Daoy (cell line): ENCODE measurements around the gene TSPYL4. TPM values are rescaled to one million over a fixed set of nuclear protein-coding genes. Genes with fewer than 3 reads are reported as not detected.

ENCODE experiments used
- DNase-seq: peaks from one replicate; pipeline ENCODE4 v3.0.0-alpha.2; 2015; ENCODE audit warnings: low read depth
- total RNA-seq: library from RNA; depleted of rRNA; stranded (reverse); fragments of >200 nt; shearing (Covaris generic); gene quantifications from 2 replicates; pipeline ENCODE4 v1.2.3, GENCODE V29; 2014

TSPYL4 gene
- total RNA-seq, 1 experiment from 2014 or later: 7.6 TPM

GRCh38 chr6:116271149-116271708 lies 17.4 kb upstream of the TSPYL4 start:
- DNase-seq: no peak

- DNase-seq: peak; percentile 58
Measured at GRCh38 chr6:116268589-116269293, 14.9 kb upstream of the TSPYL4 start.

DNA sequence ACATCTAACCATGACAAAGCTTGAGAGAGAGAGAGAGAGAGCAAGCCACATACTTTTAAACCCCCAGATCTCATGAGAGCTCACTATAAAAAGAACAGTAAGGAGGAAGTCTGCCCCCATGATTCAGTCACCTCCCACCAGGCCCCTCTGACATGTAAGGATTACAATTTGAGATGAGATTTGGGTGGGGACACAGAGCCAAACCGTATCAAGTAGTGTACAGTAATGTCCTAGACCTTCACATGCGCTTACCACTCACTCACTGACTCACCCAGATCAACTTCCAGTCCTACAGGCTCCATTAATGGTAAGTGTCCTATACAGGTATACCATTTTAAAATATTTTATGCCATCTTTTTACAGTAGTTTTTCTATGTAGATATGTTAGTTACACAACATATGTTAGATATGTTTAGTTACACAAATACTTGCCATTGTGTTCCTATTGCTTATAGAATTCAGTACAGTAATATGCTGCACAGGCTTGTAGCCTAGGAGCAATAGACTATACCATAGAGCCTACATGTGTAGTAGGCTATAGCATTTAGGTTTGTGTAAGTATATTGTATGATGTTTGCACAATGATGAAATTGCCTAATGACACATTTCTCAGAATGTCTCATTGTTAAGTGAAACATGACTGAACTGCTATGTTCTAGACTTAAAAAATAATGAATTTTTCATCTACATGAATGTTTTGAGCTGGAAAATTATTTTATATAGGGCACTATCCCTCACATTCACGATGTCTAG lies 14.1 kb upstream of the TSPYL4 start:
- DNase-seq: no peak

- no peak for DNase-seq
Measured at GRCh38 chr6:116266803-116267202, 12.9 kb upstream of the TSPYL4 start.

DNA sequence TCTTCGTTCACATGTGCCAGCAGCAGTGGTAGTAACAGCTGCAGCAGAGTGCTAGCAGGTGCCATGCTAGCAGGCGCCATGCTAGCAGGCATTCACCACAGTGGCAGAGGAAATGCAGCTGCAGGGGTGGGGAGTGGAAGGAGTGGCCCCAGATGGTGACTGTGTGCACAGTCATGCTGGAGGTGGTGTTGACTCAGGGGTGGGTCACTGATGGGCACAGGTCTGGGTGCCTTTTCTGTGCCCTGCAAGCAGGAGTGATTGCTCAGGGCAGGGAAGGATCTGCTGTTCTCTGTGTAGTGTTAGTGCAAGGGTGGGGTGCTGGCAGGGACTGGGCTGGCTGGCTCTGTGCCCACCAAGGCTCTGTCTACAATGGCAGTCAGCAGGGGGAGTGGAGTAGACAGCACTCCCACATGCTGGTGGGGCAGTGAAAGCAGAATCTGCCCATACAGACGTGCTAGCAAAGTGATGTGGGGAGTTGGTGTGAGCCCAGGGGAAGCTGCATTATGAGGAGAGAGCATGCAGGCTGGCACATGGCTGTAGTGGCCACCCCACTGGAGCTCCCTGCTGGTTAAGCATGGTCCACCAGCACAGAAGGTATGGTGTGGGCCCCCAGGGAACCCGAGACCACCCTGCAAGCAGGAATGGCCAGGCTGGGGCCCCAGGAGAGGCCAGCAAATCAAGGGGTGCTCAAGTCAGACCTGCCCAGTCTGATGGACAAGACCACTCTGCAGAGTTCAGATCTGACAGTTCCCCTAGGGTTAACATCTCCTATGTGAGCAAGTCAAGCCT lies 11.4 kb upstream of the TSPYL4 start:
- DNase-seq: peak; percentile 76

DNA sequence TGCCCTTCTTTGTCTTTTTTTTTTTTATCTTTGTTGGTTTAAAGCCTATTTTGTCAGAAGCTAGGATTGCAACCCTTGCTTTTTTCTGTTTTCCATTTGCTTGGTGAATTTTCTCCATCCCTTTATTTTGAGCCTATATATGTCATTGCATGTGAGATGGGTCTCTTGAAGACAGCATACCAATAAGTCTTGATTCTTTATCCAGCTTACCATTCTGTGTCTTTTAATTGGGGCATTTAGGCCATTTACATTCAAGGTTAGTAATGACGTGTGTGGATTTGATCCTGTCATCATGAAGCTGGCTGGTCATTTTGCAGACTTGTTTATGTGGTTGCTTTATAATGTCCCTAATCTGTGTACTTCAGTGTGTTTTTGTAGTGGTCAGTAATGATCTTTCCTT lies 9.5 kb upstream of the TSPYL4 start:
- DNase-seq: no peak

DNA sequence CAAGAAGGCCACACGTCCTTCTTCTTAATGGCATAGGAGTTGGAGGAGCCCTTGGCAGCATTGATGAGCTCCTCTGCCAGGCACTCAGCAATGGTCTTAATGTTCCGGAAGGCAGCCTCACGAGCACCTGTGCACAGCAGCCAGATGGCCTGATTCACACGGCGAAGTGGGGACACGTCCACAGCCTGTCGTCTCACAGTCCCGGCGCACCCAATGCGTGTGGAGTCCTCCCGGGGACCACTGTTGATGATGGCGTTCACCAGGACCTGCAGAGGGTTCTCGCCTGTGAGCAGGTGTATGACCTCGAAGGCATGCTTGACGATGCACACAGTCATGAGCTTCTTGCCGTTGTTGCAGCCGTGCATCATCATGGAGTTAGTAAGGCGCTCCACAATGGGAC lies 4.6 kb upstream of the TSPYL4 start:
- DNase-seq: no peak

DNA sequence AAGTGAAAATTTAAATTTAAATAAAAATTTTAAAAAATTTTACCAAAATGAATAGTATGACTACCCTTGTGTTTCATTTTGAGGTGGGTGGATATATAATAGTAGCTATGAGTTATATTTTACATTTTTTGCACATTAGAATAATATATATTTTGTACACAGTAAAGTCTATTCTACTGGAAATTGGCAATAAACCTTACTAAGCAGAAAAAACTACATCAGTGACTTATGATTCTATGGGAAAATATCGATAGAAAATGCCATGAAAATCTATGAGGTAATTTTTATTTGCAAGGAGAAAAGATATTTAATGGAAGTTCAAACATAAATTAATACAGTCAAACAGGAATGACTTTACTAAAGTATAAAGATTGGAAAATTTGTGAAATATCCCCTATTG lies 2.8 kb upstream of the TSPYL4 start:
- DNase-seq: no peak

DNA sequence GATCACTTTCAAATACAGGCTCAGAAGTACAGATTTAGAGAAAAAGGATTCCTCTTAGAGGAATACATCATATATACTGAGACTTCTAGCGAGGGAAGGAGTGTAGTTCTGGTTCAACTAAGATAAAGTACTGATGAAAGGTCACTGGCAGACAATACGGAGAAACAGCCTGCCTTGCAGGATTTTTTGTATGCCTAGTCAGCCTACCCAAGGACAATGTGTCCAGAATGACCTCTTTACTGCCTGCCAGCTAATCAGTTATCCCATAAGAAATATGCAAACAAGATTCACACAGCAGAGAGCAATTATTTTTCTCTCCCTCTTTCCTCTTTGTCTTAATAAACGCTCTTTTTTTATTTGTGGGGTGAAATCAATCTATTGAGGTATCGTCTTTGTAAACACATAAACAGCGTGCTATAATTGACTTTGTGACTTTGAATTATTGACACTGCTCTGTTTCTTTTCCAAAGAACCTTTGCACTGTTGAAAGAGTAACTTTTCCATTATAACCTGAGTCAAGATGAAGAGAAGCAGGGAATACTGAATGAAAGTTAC lies 1.4 kb upstream of the TSPYL4 start:
- no peak for DNase-seq

GRCh38 chr6:116254297-116255056 lies 602 bp upstream of the TSPYL4 start:
- no peak for DNase-seq

GRCh38 chr6:116253188-116253504 lies 729 bp downstream of the TSPYL4 start:
- DNase-seq: no peak

- DNase-seq: no peak
Measured at GRCh38 chr6:116251568-116252384, 2.1 kb downstream of the TSPYL4 start.

DNA sequence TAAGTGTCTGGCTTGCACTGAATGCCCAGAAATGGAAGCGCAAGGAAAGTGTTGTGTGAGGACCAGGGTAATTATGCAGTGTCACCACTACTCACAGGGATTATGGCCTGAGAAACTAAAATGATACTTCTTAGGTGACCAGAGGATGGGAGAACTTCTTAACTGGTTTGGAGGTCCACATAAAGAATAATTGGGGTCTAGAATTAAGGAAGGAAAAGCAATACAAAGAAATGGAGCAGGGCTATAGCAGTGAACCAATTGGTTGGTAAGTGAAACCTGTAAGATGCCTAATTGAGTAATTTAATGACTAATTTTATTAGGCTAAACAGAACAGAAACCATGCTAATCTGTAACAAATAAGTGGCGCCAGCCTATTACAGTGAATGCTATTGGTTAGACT lies 5.3 kb downstream of the TSPYL4 start:
- no peak for DNase-seq

GRCh38 chr6:116247285-116247684 lies 6.6 kb downstream of the TSPYL4 start:
- no peak for DNase-seq

DNA sequence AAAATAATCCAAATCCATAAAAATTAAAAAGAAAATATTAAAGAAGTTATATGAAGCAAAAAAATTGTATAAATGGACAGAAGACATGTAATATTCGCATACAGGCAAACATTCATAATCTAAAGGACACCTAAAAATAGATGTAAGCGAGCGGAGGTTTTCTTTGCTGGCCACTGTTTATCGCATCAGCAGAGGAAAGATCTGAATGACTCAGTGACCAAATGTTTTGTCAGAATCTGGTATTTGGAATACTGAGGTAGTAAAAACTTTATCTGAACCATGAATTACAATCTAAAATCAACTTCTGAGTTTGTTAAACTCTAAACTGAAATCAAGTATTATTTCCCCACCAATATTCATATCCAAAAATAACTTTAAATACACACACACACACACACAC lies 7.8 kb downstream of the TSPYL4 start:
- no peak for DNase-seq

GRCh38 chr6:116244284-116244683 lies 9.6 kb downstream of the TSPYL4 start:
- DNase-seq: no peak

DNA sequence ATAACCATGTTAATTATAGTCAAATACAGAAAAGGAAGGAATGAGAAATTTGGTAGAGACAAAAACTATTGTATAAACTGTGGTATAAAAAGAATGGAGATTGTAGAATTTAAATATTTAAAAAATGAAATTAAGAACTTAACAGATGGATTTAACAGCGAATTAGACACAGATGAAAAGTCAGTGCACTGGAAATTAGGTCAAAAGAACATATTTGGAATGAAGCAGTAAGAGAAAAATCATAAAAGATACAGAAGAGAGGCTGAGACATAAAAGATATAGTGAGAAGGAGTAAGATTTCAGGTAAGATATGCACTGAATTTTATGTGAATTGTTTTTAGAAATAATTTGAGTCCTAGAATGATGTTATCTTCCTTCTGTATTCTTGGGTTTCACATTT lies 14.0 kb downstream of the TSPYL4 start:
- no peak for DNase-seq

- DNase-seq: no peak
Measured at GRCh38 chr6:116239256-116239655, 14.6 kb downstream of the TSPYL4 start.

- DNase-seq: no peak
Measured at GRCh38 chr6:116238083-116238482, 15.8 kb downstream of the TSPYL4 start.

DNA sequence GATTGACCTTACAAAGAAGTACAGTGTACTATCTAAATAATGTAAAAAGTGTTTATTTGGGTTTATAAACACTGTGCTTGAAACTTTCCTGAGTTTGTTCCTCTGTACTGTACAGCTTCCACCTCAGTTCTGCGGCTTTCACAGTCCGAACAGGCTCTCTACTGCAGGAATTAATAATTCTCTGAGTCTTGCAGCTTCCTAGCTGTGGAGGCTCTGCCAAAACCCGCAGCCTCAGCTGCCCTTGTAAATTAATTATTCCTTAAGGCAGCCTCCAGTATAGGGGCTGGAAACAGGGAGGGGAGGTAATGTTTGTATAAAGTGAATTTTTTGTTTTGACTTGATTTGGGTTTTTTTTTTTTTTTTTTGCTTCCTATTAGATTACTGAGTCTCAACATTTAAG lies 19.2 kb downstream of the TSPYL4 start:
- no peak for DNase-seq
